ENCODE data around the gene LONRF2. TPM values are rescaled to one million over a fixed set of nuclear protein-coding genes. Genes with fewer than 3 reads are reported as not detected.

Gene LONRF2
- total and polyA plus RNA-seq, 8 donors: 2.5 to 4.6 (median 3.4) TPM

DNA sequence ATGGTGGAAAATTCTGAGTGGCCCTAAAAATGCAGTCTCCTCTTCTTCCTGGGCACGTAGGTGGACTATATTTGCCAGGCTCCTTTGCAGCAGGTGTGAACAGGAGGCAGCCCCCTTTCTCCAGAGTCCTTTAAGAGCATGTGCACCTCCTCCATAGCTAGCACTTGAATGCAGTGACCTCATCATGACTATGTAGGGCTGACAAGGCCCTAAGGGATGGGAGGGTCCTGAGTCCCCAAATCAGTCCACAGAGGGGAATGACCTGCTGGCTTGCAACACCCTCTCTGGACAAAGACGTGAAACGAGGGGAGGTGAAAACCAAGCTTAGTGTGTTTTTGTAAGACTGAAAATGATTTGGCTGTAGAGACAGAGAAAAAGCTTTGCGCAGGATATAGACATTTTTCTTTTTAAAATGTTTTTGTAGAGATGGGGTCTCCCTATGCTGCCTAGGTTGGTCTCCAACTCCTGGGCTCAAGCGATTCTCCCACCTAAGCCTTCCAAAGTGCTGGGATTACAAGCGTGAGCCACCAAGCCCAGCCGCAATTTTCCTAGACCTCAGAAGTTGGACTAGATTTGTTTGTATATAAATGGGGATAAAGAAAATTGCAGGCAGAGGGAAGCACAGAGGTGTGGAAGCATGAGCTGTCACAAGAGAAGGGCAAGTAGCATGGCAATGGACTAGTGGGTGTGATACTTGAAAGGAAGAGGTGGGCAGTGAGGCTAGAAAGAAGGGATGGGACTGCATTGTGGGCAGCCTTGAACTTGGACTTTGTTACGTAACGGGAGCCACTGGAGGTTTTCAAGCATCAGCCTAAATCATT lies 28.8 kb downstream of the LONRF2 start:
- Histone ChIP-seq H3K27ac (no peak overlapping the region), H3K4me1 (peaks cover 2 to 7% of the 10 kb centered on the region in 2 donors), H3K36me3 (peaks cover 0 to 3% of the 10 kb centered on the region in 2 donors), H3K27me3 (no peaks in the 10 kb centered on the region), H3K9me3 (no peaks in the 10 kb centered on the region), H3K4me3 (no peak overlapping the region)
- intact Hi-C loops (cut with DNase I): no loop called here
- no peak for ATAC-seq
- no peak for DNase-seq
- TF ChIP-seq, protein P1, sequence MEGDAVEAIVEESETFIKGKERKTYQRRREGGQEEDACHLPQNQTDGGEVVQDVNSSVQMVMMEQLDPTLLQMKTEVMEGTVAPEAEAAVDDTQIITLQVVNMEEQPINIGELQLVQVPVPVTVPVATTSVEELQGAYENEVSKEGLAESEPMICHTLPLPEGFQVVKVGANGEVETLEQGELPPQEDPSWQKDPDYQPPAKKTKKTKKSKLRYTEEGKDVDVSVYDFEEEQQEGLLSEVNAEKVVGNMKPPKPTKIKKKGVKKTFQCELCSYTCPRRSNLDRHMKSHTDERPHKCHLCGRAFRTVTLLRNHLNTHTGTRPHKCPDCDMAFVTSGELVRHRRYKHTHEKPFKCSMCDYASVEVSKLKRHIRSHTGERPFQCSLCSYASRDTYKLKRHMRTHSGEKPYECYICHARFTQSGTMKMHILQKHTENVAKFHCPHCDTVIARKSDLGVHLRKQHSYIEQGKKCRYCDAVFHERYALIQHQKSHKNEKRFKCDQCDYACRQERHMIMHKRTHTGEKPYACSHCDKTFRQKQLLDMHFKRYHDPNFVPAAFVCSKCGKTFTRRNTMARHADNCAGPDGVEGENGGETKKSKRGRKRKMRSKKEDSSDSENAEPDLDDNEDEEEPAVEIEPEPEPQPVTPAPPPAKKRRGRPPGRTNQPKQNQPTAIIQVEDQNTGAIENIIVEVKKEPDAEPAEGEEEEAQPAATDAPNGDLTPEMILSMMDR (IDR thresholded peaks at IDR 0.05): no peak

DNA sequence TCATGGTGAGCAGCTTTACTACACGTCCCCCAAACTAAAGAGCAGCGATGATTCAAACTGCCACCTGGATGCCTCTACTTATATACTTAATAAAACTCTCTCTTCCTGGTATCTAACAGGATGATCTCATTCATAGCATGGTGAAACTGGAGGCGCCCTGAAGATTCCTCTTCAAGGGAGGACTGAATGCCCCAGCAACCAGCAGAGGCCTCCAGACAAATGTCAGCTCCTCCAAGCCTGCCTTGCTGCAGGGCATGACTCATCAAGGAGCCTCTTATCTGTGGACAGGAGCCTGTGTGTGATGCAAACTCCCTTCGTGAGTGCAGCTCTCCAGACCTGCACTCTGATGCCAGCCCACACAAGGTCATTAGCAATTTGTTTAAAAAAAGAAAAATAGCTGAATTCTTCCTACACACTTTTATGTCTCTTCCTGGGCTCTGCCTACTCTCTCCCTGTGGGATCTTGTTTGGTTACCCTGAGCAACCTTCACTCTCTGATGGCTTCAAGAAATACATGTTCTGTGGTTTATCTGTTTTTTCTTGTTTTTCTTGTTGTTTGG lies 30.2 kb downstream of the LONRF2 start:
- peak overlapping the region; percentile 56 to 79 for H3K27ac ChIP-seq
- peaks cover 2 to 7% of the 10 kb centered on the region in 2 donors for H3K4me1 ChIP-seq
- no peak overlapping the region for H3K4me3 ChIP-seq
- H3K9me3 ChIP-seq: no peaks in the 10 kb centered on the region
- ATAC-seq (peak; percentile 83), DNase-seq (peak in 2 of 4 donors; percentile 24 to 77)
- H3K36me3 ChIP-seq: no peaks in the 10 kb centered on the region
- TF ChIP-seq, protein P1 (IDR thresholded peaks at IDR 0.05): no peak
- intact Hi-C loops (cut with DNase I): no loop called here
- no peaks in the 10 kb centered on the region for H3K27me3 ChIP-seq

DNA sequence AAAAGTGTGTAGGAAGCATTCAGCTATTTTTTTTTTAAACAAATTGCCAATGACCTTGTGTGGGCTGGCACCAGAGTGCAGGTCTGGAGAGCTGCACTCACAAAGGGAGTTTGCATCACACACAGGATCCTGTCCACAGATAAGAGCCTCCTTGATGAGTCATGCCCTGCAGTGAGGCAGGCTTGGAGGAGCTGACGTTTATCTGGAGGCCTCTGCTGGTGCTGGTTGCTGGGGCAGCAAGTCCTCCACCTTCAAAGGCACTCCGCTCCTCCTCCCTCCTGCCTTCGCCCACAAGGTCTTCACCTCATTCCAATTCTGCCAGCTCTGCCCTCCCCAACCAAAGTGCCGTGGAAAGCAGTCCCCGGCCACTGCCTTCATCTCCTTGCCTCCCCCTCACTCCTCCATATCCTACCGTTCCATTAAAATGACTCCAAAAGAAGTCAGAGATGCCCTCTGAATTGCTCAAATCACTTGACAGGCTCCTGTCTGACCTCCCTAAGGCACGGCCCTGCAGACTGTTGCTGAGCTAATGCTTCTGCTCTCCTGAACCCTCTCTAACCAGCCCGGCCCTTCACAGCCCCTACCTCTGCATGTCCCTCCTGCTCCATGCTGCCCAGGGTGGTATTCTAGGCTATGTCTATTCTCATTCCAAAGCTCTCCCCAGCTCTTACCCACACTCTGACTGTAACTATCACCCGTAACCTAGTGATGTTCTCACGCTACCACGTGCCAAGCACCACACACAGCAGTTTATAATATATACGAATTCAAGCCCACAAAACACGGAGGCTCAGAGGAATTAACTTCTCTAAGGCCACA lies 30.9 kb downstream of the LONRF2 start:
- Histone ChIP-seq H3K4me3 (no peak overlapping the region), H3K36me3 (no peaks in the 10 kb centered on the region), H3K27me3 (no peaks in the 10 kb centered on the region), H3K27ac (peak overlapping the region; percentile 56 to 79), H3K9me3 (no peaks in the 10 kb centered on the region), H3K4me1 (peaks cover 2 to 7% of the 10 kb centered on the region in 2 donors)
- DNase-seq: peak; percentile 11 to 89 (median 77)
- ATAC-seq: peak; percentile 91
- TF ChIP-seq, protein P1 (IDR thresholded peaks at IDR 0.05): no peak
- intact Hi-C loops (cut with DNase I): no loop called here

DNA sequence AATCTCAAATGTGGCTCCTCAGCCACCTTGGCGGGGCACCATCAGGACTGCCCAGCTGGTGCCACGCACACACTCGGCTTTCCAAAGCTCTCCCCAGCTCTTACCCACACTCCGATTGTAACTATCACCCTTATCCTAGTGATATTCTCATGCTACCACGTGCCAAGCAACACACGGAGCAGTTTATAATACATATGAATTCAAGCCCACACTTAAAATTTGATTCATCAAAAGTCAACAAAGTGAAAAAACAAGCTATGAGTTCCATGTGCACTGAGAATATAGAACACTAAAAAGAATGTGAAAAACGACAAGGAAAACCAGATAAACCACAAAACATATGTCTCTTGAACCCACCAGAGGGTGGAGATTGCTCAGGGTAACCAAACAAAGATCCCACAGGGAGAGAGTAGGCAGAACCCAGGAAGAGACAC lies 31.6 kb downstream of the LONRF2 start:
- peak overlapping the region; percentile 34 to 60 for H3K27ac ChIP-seq

More for the DNA sequence above, 31.6 kb downstream of the LONRF2 start:
- Histone ChIP-seq H3K36me3 (no peaks in the 10 kb centered on the region), H3K27me3 (no peaks in the 10 kb centered on the region), H3K9me3 (no peaks in the 10 kb centered on the region), H3K4me3 (no peak overlapping the region), H3K4me1 (peaks cover 2 to 7% of the 10 kb centered on the region in 2 donors)
- DNase-seq (no peak), ATAC-seq (peak; percentile 5)
- TF ChIP-seq, protein P1 (IDR thresholded peaks at IDR 0.05): no peak
- intact Hi-C loops (cut with DNase I): no loop called here

Measured in left lung (tissue), 10 donors.